HEK293 (cell line): ENCODE results near the gene PIM1.

Experiments
- BCL11A ChIP-seq: fragments of 450-650 bp; formaldehyde crosslinking; IDR thresholded peaks from 2 replicates; pipeline ENCODE4 v1.5.1; 2016; ENCODE audit warnings: low read depth, missing biosample characterization, missing genetic modification characterization
- GLIS2 ChIP-seq: fragments of 450-650 bp; formaldehyde crosslinking; IDR thresholded peaks from 2 replicates; pipeline ENCODE4 v1.5.1; 2016; ENCODE audit warnings: missing biosample characterization, missing genetic modification characterization
- HOXC10 ChIP-seq: sonication (generic); formaldehyde crosslinking; IDR thresholded peaks from 2 replicates; pipeline ENCODE4 v1.8.1; 2023; ENCODE audit warnings: mild to moderate bottlenecking, missing genetic modification reagents
- KLF10 ChIP-seq: fragments of 450-650 bp; IDR thresholded peaks from 2 replicates; pipeline ENCODE4 v1.5.1; 2018; ENCODE audit warnings: missing biosample characterization, mild to moderate bottlenecking, missing genetic modification characterization
- OSR2 ChIP-seq: fragments of 450-650 bp; formaldehyde crosslinking; IDR thresholded peaks from 2 replicates; pipeline ENCODE4 v1.5.1; 2016; ENCODE audit warnings: missing biosample characterization, missing genetic modification characterization
- RBAK ChIP-seq: fragments of 450-650 bp; formaldehyde crosslinking; IDR thresholded peaks from 2 replicates; pipeline ENCODE4 v1.5.1; 2016; ENCODE audit warnings: missing biosample characterization, missing genetic modification characterization
- REPIN1 ChIP-seq: fragments of 450-650 bp; formaldehyde crosslinking; IDR thresholded peaks from 2 replicates; pipeline ENCODE4 v1.5.1; 2017; ENCODE audit warnings: missing biosample characterization, missing genetic modification characterization, low read depth
- SCRT1 ChIP-seq: fragments of 450-650 bp; formaldehyde crosslinking; IDR thresholded peaks from 2 replicates; pipeline ENCODE4 v1.5.1; 2016; ENCODE audit warnings: missing biosample characterization, missing genetic modification characterization, borderline replicate concordance
- WT1 ChIP-seq: fragments of 450-650 bp; formaldehyde crosslinking; IDR thresholded peaks from 2 replicates; pipeline ENCODE4 v1.5.1; 2016; ENCODE audit warnings: missing biosample characterization, missing genetic modification characterization
- ZFHX2 ChIP-seq: fragments of 450-650 bp; formaldehyde crosslinking; conservative IDR thresholded peaks from 2 replicates; pipeline ENCODE4 v1.5.1; 2016; ENCODE audit warnings: missing biosample characterization, missing genetic modification characterization
- ZFP37 ChIP-seq: fragments of 450-650 bp; formaldehyde crosslinking; IDR thresholded peaks from 2 replicates; pipeline ENCODE4 v1.5.1; 2016; ENCODE audit warnings: missing biosample characterization, missing genetic modification characterization
- ZFP69B ChIP-seq: fragments of 450-650 bp; formaldehyde crosslinking; IDR thresholded peaks from 2 replicates; pipeline ENCODE4 v1.5.1; 2016; ENCODE audit warnings: missing biosample characterization, missing genetic modification characterization
- ZNF202 ChIP-seq: fragments of 450-650 bp; formaldehyde crosslinking; IDR thresholded peaks from 2 replicates; pipeline ENCODE4 v1.5.1; 2016; ENCODE audit warnings: missing biosample characterization, missing genetic modification characterization, borderline replicate concordance
- ZNF211 ChIP-seq: fragments of 450-650 bp; formaldehyde crosslinking; IDR thresholded peaks from 2 replicates; pipeline ENCODE4 v1.5.1; 2016; ENCODE audit warnings: low read depth, missing biosample characterization, missing genetic modification characterization
- ZNF239 ChIP-seq: fragments of 450-650 bp; formaldehyde crosslinking; IDR thresholded peaks from 2 replicates; pipeline ENCODE4 v1.5.1; 2016; ENCODE audit warnings: missing biosample characterization, missing genetic modification characterization
- ZNF24 ChIP-seq: fragments of 450-650 bp; formaldehyde crosslinking; IDR thresholded peaks from 2 replicates; pipeline ENCODE4 v1.5.1; 2016; ENCODE audit warnings: missing biosample characterization, missing genetic modification characterization
- ZNF341 ChIP-seq: fragments of 450-650 bp; formaldehyde crosslinking; IDR thresholded peaks from 2 replicates; pipeline ENCODE4; 2016; ENCODE audit warnings: low read depth, missing biosample characterization, missing genetic modification characterization
- ZNF366 ChIP-seq: fragments of 450-650 bp; formaldehyde crosslinking; conservative IDR thresholded peaks from 2 replicates; pipeline ENCODE4 v1.5.1; 2016; ENCODE audit warnings: missing biosample characterization, missing genetic modification characterization
- ZNF391 ChIP-seq: fragments of 450-650 bp; formaldehyde crosslinking; IDR thresholded peaks from 2 replicates; pipeline ENCODE4 v1.5.1; 2016; ENCODE audit warnings: low read depth, missing biosample characterization, missing genetic modification characterization, borderline replicate concordance
- ZNF394 ChIP-seq: fragments of 450-650 bp; formaldehyde crosslinking; IDR thresholded peaks from 2 replicates; pipeline ENCODE4 v1.5.1; 2016; ENCODE audit warnings: missing biosample characterization, missing genetic modification characterization, mild to moderate bottlenecking, moderate library complexity, borderline replicate concordance
- ZNF433 ChIP-seq: fragments of 450-650 bp; formaldehyde crosslinking; IDR thresholded peaks from 2 replicates; pipeline ENCODE4 v1.5.1; 2016; ENCODE audit warnings: missing biosample characterization, missing genetic modification characterization, low read depth
- ZNF501 ChIP-seq: fragments of 450-650 bp; formaldehyde crosslinking; IDR thresholded peaks from 2 replicates; pipeline ENCODE4 v1.5.1; 2016; ENCODE audit warnings: missing biosample characterization, missing genetic modification characterization
- ZNF521 ChIP-seq: fragments of 450-650 bp; formaldehyde crosslinking; IDR thresholded peaks from 2 replicates; pipeline ENCODE4 v1.5.1; 2017; ENCODE audit warnings: missing biosample characterization, mild to moderate bottlenecking, missing genetic modification characterization
- ZNF624 ChIP-seq: fragments of 450-650 bp; formaldehyde crosslinking; IDR thresholded peaks from 2 replicates; pipeline ENCODE4 v1.5.1; 2017; ENCODE audit warnings: missing biosample characterization, missing genetic modification characterization
- ZNF629 ChIP-seq: fragments of 450-650 bp; formaldehyde crosslinking; IDR thresholded peaks from 2 replicates; pipeline ENCODE4 v1.5.1; 2017; ENCODE audit warnings: missing biosample characterization, missing genetic modification characterization
- ZNF654 ChIP-seq: fragments of 450-650 bp; formaldehyde crosslinking; IDR thresholded peaks from 2 replicates; pipeline ENCODE4 v1.5.1; 2016; ENCODE audit warnings: low read depth, missing biosample characterization, missing genetic modification characterization
- ZNF830 ChIP-seq: fragments of 450-650 bp; IDR thresholded peaks from 2 replicates; pipeline ENCODE4 v1.5.0; 2018; ENCODE audit warnings: missing biosample characterization, missing genetic modification characterization, low read depth, mild to moderate bottlenecking, moderate library complexity
- ZNF837 ChIP-seq: fragments of 450-650 bp; formaldehyde crosslinking; IDR thresholded peaks from 2 replicates; pipeline ENCODE4 v1.5.1; 2016; ENCODE audit warnings: missing biosample characterization, missing genetic modification characterization
- ZNF843 ChIP-seq: fragments of 450-650 bp; formaldehyde crosslinking; IDR thresholded peaks from 2 replicates; pipeline ENCODE4 v1.5.1; 2016; ENCODE audit warnings: missing biosample characterization, missing genetic modification characterization
- TF ChIP-seq, protein P1 (sequence below): fragments of 450-650 bp; formaldehyde crosslinking; IDR thresholded peaks from 2 replicates; pipeline ENCODE4 v1.5.1; 2016; ENCODE audit warnings: missing biosample characterization, missing genetic modification characterization
- TF ChIP-seq, protein P2 (sequence below): fragments of 450-650 bp; formaldehyde crosslinking; IDR thresholded peaks from 2 replicates; pipeline ENCODE4 v1.5.1; 2016; ENCODE audit warnings: missing biosample characterization, missing genetic modification characterization
- TF ChIP-seq, protein P3 (sequence below): IDR thresholded peaks from 2 replicates; pipeline ENCODE4 v1.6.1; 2011; ENCODE audit warnings: mild to moderate bottlenecking, low read depth, low read length, borderline replicate concordance
- TF ChIP-seq, protein P4 (sequence below): fragments of 450-650 bp; formaldehyde crosslinking; IDR thresholded peaks from 2 replicates; pipeline ENCODE4 v1.5.1; 2017; ENCODE audit warnings: missing biosample characterization, missing genetic modification characterization
- TF ChIP-seq, protein P5 (sequence below): fragments of 450-650 bp; formaldehyde crosslinking; IDR thresholded peaks from 2 replicates; pipeline ENCODE4 v1.5.1; 2017; ENCODE audit warnings: missing biosample characterization, missing genetic modification characterization

The PIM1 gene

DNA sequence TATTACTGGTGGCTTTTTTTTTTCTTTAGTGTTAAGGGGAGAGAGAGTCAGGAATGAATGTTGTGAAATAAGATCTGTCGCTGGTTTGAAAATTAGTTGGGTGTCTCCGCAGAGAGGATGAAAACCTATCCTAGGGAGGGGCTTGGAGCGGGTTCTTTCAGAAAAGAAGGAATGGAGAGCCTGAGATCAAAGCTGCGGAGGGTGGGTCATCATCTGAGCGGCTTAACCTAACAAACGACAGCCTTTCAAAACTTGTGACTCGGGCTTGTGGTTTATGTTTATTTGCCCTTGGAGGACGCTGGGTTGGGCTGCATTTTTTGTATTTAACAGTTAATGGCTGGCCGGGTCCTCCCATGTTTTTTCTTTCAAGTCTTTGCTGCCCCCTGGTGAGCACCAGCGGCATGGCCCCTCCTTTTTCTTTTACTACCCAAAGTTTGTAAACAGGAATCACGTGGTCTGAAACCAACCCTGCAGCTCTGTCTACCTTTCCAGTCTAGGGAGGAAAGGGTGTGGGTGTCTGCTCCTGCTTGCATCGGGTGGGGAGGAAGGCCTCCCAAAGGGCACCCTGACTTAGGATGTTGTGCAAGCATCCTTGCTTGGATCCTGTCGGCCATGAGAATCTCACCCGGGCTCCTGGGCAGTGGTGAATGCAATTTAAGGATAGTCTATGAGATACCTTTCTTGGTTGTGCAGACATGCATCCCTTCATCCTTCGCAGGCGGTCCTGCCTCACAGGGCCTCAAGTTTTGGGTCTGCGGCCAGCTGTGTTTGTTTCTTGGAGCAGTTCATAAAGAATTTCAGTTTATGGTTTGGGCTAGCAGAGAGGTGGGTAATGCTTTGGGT lies 2.2 kb downstream of the PIM1 start (continued):
- TF ChIP-seq, protein P1, sequence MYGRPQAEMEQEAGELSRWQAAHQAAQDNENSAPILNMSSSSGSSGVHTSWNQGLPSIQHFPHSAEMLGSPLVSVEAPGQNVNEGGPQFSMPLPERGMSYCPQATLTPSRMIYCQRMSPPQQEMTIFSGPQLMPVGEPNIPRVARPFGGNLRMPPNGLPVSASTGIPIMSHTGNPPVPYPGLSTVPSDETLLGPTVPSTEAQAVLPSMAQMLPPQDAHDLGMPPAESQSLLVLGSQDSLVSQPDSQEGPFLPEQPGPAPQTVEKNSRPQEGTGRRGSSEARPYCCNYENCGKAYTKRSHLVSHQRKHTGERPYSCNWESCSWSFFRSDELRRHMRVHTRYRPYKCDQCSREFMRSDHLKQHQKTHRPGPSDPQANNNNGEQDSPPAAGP: peak; percentile 97
- TF ChIP-seq, protein P2, sequence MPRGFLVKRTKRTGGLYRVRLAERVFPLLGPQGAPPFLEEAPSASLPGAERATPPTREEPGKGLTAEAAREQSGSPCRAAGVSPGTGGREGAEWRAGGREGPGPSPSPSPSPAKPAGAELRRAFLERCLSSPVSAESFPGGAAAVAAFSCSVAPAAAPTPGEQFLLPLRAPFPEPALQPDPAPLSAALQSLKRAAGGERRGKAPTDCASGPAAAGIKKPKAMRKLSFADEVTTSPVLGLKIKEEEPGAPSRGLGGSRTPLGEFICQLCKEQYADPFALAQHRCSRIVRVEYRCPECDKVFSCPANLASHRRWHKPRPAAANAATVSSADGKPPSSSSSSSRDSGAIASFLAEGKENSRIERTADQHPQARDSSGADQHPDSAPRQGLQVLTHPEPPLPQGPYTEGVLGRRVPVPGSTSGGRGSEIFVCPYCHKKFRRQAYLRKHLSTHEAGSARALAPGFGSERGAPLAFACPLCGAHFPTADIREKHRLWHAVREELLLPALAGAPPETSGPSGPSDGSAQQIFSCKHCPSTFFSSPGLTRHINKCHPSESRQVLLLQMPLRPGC (tag by site-specific recombination): peak; percentile 63
- TF ChIP-seq, protein P3, sequence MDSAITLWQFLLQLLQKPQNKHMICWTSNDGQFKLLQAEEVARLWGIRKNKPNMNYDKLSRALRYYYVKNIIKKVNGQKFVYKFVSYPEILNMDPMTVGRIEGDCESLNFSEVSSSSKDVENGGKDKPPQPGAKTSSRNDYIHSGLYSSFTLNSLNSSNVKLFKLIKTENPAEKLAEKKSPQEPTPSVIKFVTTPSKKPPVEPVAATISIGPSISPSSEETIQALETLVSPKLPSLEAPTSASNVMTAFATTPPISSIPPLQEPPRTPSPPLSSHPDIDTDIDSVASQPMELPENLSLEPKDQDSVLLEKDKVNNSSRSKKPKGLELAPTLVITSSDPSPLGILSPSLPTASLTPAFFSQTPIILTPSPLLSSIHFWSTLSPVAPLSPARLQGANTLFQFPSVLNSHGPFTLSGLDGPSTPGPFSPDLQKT: no peak
- TF ChIP-seq RBAK: no peak
- no peak for TF ChIP-seq ZNF830 (tag by site-specific recombination)
- TF ChIP-seq ZNF629 (tag by site-specific recombination): peak; percentile 79
- TF ChIP-seq ZNF521 (tag by site-specific recombination): no peak
- TF ChIP-seq ZNF391 (tag by site-specific recombination): no peak
- TF ChIP-seq ZNF341 (tag by site-specific recombination): peak; percentile 77
- TF ChIP-seq, protein P4, sequence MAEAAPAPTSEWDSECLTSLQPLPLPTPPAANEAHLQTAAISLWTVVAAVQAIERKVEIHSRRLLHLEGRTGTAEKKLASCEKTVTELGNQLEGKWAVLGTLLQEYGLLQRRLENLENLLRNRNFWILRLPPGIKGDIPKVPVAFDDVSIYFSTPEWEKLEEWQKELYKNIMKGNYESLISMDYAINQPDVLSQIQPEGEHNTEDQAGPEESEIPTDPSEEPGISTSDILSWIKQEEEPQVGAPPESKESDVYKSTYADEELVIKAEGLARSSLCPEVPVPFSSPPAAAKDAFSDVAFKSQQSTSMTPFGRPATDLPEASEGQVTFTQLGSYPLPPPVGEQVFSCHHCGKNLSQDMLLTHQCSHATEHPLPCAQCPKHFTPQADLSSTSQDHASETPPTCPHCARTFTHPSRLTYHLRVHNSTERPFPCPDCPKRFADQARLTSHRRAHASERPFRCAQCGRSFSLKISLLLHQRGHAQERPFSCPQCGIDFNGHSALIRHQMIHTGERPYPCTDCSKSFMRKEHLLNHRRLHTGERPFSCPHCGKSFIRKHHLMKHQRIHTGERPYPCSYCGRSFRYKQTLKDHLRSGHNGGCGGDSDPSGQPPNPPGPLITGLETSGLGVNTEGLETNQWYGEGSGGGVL (tag by site-specific recombination): peak; percentile 69
- TF ChIP-seq ZNF239 (tag by site-specific recombination): no peak
- no peak for TF ChIP-seq ZNF501 (tag by site-specific recombination)
- peak; percentile 12; the same call in 1 of the 2 replicates for TF ChIP-seq ZFHX2 (tag by site-specific recombination)
- TF ChIP-seq ZNF843 (tag by site-specific recombination): peak; percentile 81
- TF ChIP-seq OSR2 (tag by site-specific recombination): peak; percentile 41; the same call in 1 of the 2 replicates
- TF ChIP-seq ZNF837: no peak
- 0 out of 2 replicates have a peak, but pooled peaks have one; percentile 27 for TF ChIP-seq ZNF394 (tag by site-specific recombination)
- TF ChIP-seq, protein P5, sequence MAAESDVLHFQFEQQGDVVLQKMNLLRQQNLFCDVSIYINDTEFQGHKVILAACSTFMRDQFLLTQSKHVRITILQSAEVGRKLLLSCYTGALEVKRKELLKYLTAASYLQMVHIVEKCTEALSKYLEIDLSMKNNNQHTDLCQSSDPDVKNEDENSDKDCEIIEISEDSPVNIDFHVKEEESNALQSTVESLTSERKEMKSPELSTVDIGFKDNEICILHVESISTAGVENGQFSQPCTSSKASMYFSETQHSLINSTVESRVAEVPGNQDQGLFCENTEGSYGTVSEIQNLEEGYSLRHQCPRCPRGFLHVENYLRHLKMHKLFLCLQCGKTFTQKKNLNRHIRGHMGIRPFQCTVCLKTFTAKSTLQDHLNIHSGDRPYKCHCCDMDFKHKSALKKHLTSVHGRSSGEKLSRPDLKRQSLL: no peak
- TF ChIP-seq REPIN1: no peak; the same call in 1 of the 2 replicates
- TF ChIP-seq WT1 (tag by site-specific recombination): peak; percentile 94
- peak; percentile 78 for TF ChIP-seq ZNF366 (tag by site-specific recombination)
- no peak for TF ChIP-seq GLIS2
- TF ChIP-seq HOXC10 (CRISPR knock-in tag): no peak
- peak; percentile 70; the same call in 1 of the 2 replicates for TF ChIP-seq ZNF24 (tag by site-specific recombination)
- peak; percentile 81 for TF ChIP-seq ZNF654 (tag by site-specific recombination)
- no peak for TF ChIP-seq ZNF211
- TF ChIP-seq ZFP37 (tag by site-specific recombination): no peak
- TF ChIP-seq KLF10 (tag by site-specific recombination): peak; percentile 88
- TF ChIP-seq ZFP69B: 0 out of 2 replicates have a peak, but pooled peaks have one; percentile 53
- no peak; the same call in 1 of the 2 replicates for TF ChIP-seq ZNF624 (tag by site-specific recombination)
- peak; percentile 63; the same call in 1 of the 2 replicates for TF ChIP-seq BCL11A (tag by site-specific recombination)
- TF ChIP-seq ZNF202 (tag by site-specific recombination): no peak
- TF ChIP-seq SCRT1 (tag by site-specific recombination): no peak
- no peak for TF ChIP-seq ZNF433 (tag by site-specific recombination)
